Stimulated activated CD4-positive, alpha-beta T cell treated with anti-CD3 and anti-CD28 coated beads, Interleukin-1b, Interleukin-23, amount 100 ng/mL, for 24 hours (primary cell): ENCODE results near the gene DEDD2.

Experiments used
- DNase-seq, 4 experiments: peaks; one replicate each; pipeline ENCODE4 v3.0.0-alpha.2; 2020; ENCODE audit warnings: low read depth in 4 of 4, low spot score in 1 of 4

Gene DEDD2

GRCh38 chr19:42199440-42200115 is 17.9 kb downstream of the DEDD2 start:
- peak in 1 of 4 experiments; percentile 39 for DNase-seq

DNA sequence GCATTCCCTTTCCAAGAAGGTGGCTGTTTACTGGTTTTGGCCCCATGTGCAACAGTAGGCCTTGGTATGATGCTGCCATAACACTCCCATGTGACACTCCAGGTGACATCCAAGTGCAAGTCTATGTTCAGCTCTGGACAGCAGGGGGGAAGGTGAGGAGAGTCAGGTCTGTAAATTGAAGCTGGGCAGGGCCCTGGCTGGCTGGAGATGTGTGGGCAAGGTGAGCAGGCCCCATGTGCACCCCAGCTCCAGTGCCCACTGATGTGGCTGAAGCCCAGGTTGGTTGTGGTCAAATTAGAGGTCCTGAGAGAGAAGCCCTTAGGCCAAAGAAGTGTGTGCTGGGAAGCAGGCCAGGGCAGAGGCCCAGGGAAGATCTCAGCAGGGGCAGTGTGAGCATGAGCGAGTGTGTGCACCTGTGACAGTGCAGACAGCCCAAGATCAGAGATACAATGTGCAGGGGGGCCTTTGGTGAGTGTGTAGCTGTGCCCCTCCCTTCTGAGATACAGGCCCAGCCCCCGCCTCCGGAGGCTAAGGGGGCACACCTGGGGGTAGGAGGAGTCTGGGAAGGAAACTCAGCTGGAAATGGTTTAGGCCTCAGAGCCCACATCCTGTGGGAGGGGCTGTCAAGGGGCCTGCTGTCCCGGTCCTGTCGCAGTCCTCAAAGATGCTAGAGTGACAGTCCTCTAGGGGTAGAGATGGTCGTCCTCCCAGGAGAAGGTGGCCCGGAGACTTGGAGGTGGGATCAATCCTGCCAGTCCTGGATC is 18.6 kb downstream of the DEDD2 start:
- peak in 1 of 4 experiments; percentile 40 for DNase-seq

DNA sequence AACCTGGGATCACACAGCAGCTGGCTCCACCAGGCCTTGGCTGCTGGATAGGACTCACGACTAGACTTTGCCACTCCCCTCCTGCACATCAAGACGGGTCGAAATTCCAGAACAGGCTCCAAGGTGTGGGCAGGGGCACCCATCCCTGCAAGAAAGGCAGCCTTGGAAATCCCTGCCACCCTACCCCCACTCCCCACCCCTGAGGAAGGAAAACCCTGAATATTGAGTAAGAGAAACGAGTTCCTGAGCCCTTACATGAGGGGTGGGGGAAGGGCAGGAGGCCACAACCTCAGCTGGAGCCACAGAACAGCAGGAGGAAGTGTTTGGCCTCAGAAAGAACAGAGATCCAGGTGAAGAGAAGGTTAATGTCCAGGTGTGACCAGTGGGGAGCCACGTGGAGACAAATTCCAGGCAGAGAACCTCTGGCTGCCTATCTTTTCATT is 20.1 kb downstream of the DEDD2 start:
- no peak for DNase-seq

DNA sequence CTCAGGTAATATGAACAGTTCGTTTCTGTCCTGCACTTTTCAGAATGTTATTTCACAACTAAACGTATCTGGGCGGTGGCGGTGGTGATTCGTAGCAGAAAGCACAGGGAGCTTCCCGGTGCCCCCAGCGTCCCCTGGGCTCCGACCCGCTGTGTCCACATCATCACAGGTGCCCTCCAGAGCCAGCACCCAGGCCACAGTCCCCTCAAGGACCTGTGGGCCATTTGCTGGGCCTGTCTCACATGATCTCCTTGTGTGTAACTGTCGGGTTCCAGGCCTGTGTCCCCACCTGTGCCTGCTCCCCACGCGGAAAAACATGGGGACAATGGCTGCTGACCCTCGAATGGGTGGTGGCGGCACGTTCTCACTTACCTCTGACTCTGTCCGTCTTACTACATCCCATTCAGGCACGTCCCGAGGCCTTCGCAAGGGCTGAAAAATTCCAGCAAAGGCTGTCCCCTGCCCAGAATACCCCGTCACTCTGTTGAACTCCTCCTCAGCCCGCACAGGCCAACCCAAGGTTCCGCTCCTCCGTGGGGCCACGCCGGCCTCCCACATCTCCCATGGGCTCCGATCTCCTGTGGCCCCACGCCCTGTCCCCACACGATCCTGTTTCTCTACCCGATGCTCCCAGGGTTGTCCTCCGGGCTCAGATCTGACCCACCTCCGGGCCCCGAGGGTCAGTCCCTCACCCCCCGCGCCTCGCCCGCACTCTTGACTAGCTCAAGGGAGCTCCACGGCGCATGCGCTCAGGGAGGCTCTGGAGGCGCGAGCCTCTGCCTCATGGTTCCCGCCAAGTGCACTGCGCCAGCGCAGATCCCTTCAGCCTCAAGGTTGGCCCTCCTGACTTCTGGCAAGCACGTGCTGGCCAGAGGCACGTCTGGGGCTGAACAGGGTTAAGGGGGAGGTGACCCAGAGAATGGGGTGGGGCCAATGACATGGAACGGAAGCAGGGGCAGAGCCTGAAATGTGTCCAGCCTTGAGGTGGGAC is 21.2 kb downstream of the DEDD2 start:
- DNase-seq: no peak

DNA sequence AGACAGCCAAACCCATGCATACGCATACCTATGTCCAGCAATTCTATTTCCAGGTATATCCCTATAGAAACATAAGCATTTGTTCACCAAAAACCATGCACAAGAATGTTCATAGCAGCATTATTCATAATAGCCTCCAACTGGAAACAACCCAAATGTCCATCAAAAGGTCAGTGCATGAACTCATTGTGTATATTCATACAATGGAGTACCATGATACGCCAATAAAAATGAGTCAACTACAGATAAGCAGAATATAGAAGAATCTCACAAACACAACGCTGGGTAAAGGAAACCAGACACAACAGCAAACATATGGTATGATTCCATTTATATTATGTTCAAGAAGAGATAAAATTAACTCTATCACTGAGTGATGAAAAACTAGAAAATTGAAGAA is 23.8 kb downstream of the DEDD2 start:
- no peak for DNase-seq

GRCh38 chr19:42193294-42193693 is 24.2 kb downstream of the DEDD2 start:
- DNase-seq: no peak

DNA sequence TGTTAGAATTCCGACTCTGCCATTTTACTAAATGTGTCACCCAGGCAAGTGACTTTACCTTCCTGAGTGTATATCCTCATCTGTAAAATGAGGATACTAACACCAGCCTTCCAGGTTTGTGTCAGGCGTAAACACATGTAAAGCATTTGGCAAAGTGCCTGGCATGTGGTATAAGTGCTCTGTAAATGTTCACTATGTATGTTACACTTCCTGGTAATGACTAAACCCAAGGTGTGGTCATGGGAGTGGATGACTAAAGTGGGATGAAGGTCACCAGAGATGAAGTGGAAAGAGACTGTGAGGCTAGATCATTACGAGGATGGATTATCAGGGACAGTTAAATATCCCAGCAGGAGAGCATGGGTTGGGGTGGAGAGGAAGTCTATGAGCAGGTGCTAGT is 25.6 kb downstream of the DEDD2 start:
- DNase-seq: no peak

GRCh38 chr19:42191330-42191729 is 26.1 kb downstream of the DEDD2 start:
- DNase-seq: no peak

GRCh38 chr19:42189133-42189532 is 28.3 kb downstream of the DEDD2 start:
- no peak for DNase-seq

DNA sequence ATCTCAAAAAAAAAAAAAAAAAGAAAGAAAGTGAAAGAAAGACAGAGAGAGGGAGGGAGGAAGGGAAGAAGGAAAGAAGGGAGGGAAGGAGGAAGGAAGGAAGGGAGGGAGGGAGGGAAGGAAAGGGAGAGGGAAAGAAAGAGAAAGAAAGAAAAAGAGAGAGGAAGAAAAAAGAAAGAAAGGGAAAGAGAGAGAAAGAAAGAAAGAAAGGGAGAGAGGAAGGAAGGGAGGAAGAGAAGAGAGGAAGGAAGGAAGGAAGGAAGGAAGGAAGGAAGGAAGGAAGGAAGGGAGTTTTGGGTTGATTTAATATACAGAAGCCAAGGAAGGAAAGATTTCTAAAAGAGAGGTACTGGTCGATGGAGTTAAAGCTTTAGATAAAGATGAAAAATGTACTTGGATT is 28.8 kb downstream of the DEDD2 start:
- DNase-seq: no peak

DNA sequence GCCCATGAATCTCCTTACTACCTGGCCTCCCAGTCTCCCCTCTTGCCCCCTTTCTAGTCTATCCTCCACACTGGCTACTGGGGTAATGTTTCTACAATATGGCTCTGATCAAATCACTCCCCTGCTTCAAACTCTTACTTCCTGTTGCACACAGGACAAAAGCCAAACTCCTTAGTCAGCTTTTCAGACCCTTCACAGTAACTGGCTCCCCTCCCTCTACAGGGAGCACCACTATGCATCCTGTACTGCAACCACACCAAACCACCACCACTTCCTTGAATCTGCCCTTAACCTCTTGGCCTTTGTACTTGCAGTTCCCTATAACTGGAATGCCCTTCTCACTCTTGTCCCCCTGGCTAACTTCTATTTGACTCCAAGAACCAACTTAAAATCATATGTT is 32.2 kb downstream of the DEDD2 start:
- no peak for DNase-seq

DNA sequence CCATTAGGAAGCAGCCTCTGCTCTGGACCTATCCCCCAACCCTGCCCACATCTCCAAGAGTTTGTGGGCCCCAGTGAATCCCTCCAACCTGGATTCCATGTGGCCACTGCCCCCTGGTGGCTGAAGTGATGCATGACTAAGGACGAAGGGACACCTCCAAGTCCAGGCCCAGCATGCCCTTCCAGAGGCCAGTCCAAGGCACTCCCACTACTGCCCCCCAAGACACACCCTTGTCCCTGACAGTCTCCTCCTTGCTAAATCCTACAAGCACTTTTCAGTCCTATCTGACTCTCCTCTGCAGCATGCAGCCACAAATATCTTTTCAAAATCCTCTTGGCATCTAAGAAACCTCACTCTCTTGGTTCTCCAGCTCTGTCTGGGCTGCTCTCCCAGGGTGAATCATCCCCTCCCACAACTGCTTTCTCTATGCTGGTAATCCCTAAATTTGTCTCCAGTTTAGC is 33.0 kb downstream of the DEDD2 start:
- DNase-seq: peak in 3 of 4 experiments; percentile 50 to 65 (median 55)

GRCh38 chr19:42178791-42179674 is 38.4 kb downstream of the DEDD2 start:
- no peak for DNase-seq

DNA sequence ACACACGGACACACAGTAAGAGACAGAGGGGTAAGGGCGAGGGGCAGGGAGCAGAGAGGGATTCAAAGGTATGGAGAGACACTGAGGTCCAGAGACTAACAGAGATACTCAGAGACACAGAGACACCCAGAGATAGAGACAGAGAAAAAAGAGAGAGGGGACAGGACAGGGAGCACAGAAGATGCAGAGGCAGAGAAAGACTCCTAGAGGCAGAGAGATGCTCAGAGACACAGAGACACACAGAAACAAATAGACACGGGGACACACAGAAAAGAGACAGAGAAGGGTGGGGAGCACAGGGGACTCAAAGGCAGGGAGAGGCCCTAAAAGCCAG is 39.8 kb downstream of the DEDD2 start:
- no peak for DNase-seq

- DNase-seq: peak; percentile 45 to 74 (median 59)
These were observed 40.3 kb downstream of the DEDD2 start for GRCh38 chr19:42176990-42177685.

GRCh38 chr19:42176649-42176989 is 40.9 kb downstream of the DEDD2 start:
- no peak for DNase-seq

DNA sequence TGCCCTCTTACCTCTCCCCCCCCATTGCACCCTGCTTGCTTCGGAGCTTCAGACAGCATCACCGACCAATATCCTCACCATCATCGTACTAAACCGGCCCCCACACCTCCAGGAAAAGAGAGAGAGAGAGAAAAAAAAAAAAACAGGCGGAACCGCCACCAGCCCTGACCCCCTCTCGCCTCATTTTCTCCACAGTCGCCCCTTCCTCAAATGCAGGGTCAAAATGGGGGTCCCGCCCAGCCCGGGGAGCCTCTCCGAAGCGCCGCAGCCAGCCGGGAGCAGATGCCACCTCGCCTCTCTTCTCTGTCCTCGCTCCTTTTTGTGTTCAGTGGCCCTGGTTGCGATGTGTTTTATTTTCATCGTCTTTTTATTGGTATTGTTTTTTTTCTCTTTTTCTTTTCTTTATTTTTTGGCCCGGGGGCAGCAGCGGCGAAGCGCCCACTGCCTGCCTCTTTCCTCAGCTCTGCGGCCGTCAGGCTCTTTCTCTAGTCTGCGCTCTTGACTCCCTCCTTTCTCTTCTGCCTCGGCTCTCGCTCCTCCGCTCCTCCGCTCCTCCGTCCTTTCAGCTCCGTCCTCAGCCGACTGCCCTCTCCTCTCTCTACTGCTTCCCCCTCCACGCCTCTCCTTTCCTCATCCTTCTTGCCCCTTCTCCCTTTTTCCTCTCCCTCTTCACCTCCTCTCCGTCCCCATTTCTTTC is 41.4 kb downstream of the DEDD2 start:
- no peak for DNase-seq

DNA sequence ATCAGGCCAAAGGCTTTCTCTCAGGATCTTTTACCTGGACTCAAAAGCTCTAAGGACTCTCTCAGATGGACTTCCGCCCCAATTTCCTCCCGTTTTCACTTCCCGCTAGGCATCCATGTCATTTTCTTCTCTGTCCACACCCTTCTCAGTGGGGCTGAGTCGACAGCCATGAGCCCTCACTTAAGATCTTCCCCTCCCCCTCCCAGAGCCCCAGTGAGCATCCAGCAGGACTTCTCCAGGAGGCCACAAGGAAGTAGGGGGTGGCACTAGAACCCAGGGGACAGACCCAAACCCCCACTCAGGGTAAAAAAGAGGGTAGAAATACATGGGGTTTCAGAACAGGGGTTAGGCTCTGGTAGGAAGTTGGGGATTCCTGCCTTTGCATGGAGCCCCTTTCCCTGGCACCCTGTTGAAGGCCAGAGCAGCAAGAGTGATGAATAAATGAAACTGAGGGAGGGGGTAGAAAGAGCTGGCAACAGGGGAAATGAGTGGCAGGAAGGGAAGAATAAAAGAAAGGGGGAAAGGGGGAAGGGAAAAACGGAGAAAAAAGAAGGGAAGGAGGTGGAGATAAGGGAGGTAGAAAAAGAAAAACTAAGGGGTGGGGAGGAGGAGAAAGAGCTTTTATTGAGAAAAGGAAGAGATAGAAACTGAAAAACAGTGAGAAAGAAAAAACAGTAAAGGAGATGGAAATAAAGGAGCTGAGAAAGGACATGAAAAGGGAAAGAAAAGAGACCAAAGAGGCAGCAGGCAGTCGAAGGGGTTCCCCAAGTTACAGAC is 42.3 kb downstream of the DEDD2 start:
- no peak for DNase-seq

DNA sequence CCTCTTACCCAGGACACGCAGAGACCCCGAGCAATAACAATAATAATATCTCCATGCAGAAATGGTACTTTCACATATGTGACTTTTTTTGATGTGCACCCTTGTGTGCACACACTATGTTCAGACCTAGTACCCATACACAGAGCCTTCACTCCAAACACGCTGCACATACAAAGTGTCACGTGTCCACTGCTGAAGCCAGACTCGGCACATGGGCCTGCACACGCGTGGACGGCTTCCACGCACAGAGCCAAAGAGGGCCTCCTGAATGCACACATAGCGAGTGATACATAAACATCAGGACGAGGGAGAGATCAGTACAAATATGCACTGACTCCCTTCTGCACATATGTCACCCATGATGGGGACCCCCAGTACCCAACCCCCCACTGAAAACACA is 43.3 kb downstream of the DEDD2 start:
- no peak for DNase-seq
